ENCODE results near the gene DBX1.
"Not testable (repeated sequence)": the region's sequence is repeated elsewhere in the genome, so short reads cannot be mapped to it uniquely, and the experiment has no call there.

DBX1 gene, protein sequence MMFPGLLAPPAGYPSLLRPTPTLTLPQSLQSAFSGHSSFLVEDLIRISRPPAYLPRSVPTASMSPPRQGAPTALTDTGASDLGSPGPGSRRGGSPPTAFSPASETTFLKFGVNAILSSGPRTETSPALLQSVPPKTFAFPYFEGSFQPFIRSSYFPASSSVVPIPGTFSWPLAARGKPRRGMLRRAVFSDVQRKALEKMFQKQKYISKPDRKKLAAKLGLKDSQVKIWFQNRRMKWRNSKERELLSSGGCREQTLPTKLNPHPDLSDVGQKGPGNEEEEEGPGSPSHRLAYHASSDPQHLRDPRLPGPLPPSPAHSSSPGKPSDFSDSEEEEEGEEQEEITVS

DNA sequence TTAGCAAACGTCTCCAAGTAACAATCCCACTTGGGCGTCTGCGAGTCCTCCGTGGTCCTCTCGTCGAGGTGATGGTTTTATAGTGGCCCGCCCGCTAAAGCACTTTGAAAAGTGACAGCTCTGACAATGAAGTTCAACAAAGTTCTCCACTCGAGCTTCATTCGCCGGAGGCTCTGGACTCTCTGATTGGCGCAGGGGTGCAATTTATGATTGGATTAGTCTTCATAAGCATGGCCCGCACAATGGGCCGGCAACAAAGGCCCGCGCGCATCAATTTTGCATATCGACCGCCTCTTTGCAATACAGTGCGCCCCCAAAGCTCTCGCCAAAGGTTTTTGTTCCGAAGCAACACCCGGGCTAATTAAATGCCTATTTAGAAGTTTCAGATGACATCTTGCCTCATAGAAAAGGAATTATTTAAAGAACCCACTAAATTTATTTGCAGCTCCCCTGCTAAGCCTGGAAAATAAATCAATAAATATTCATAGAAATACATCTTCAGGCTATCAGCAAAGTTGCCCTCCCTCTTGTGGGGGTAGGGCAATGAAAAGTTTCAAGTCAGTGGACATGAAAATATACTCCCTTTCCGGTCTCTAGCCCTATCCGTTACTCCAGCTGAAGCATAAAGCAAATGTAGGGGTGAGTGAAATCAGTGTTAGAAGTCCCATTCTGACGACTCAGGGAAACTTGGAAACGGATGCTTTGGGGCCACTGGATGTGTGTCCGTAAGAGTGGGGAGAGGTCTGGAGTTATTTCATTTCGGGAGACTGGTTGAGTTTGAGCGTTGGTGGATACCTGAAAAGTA is at the start of gene DBX1:
Gene DBX1 (minus strand): TSS at position 51 of the 805 bp plus-strand sequence. CDS start 151 bp downstream, outside the sequence.
- DNase-seq, result peak; percentile 66

DNA sequence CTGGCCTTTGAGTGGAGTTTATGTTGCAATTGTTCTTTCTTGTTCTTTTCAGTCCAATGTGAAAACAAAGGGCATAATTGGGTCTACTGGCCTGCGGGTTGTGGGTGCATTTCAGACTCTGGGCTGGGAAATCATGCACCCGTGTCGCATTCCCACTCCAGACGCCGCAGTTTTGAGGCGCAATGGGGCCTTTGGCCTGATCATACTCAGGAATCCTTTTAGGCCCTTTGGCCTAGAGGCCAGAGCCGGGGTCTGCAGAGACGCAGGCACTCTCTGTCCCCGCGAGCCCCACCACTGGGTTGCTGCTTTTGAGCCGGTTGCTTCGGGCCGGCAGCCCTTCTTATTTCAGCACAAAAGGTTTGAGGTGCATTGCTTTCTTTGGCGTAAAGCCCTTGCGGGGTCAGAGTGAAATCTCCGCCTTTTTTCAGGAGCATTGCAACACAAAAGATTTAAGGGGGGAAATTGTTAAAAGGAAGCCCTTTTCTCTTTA is 48.4 kb upstream of the DBX1 start:
- no peak for DNase-seq

DNA sequence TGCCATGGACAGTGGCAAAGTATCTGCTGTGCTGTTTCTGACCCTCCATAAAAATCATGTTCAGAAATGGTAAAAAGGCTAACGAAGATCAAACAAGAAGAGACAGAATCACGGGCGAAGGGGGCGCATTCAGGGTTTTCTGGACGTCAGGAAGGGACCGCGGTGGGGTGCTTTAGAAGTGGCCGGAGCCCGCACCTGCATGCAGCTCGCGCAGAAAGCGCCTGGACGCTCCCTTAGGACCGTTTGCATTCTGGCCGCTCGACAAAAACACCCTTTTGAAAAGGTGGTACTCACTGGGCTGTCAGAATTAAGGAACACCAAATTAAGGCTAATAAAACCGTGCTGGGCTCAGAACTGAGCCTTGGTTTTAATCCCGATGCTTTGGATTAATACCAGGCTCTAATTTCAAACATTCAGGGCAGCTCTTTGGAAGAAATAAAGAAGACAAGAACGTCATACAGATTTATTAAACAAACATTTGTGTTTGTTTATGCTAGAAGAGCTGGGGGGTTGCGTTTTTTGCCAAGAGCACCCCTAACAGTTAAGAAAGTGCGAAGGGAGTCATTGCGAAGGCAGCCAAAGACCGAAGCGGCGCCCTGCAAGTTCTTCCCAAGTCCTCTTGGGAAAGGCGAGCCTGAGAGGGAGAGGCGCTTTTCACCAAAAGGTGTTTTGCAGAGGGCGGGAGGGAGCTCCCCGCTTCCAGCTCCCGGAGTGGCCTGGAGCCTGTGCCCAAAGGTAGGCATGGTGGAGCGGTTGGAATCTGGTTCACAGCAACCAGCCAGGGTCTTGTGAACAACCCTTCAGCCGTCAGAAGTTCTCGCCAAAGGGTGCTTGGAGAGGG is 47.7 kb upstream of the DBX1 start:
- no peak for DNase-seq

DNA sequence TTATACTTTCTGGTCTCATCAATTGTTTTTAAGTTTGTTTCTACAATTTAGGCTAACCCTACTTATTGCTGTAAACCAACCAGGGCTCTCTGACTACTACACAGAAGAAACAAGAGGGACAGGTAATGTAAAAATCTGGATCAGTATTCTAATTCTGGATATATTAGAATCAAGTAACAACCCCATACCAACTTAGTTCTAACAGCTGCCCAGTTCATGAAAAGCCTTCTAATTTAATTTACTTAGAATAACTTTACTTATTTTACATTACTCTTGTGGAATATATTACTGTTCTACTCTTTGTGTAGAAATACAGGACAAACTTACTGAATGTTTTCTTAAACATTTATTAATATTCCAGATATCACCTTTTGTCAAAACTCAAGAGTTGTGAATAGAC is 45.5 kb upstream of the DBX1 start:
- DNase-seq, result no peak

DNA sequence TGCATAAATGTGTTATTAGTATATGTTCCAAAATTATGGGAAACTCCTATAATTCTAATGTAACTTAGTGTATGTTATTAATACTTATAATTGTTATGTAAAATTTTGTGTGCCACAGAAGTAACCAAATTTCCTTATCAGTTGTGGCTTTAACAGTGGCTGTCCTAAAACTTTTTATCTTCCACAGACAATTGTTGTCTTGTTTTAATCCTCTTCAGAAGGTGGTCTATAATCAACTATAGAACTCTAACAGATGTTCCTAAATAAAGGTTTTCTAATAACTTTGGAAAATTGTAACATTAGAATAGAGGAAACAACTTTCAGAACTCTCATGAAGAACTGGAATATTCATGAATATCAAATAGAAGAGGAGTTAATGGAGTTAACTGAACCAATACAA is 44.4 kb upstream of the DBX1 start:
- DNase-seq, result no peak

DNA sequence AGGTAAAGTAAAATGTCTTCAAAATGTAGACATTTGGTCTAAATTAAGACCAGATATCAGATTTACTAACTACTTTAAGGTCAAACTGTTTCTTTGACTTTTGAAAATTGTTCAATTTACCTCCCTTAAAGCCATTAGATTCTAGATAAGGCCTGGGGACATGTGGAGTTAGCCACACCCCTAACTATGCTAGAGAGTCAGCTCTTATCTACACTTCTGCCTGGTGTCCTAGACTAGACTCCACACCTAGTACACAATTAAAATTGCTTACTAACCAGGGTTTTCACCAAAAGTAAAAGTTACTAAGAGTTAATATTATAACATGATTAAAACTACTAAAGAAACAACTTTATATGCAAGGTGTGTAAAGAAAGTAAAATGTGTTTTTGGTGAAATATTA is 43.6 kb upstream of the DBX1 start:
- DNase-seq, result no peak

DNA sequence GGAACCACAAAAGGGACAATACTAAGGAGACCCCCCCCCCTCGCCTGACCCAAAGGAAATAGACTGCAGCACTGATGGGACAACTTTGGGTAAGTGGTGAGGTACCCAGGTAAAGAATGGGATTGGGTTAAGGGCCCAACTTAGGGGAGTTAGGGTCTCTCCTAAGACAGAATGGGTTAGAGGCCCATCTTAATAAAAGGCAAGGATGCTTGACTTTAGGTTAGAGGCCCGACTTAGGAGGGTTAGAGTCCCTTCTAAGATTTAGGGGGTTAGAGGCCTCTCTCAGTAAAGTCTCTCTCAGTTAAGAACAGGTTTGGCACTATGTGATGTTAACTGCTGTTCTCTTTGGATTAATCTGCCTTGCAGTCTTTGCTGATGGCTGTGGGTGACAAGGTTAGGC is 41.0 kb upstream of the DBX1 start:
- no peak for DNase-seq

DNA sequence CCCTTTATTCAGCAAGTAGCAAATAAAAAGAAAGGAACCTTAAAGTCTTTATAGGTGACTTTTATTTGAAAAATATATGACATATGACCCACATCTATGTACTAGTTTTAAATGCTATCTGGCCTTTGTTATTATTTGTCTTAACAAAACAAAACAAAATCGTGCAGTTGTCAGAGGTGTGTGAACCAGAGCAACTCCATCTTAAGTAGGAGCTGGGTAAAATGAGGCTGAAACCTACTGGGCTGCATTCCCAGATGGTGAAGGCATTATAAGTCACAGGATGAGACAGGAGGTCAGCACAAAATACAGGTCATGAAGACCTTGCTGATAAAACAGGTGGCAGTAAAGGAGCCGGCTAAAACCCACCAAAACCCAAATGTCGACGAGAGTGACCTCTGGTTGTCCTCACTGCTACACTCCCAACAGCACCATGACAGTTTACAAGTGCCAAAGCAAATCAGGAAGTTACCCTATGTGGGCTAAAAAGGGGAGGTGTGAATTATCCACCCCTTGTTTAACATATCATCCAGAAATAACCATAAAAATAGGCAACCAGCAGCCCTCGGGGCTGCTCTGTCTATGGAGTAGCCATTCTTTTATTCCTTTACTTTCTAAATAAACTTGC is 40.2 kb upstream of the DBX1 start:
- not testable (repeated sequence) for DNase-seq

DNA sequence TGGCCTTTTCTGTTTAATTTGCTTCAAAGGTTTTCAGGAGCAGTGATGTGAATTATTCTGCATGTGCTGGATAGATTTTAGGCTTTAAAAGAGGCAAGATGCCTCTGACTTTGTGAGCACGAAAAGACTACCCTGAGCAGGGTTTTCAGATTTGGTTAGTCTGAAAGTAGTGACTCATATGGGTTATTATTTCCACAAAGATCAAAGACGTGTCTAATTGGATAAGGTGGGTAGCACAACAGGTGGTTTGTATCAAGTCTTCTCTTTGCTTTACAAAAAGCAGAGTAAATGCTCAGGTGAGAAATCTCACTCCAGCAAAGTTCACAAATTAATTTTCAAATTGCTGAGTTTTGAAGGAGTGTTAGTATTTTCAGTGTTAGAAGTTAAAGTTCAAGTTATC is 37.6 kb upstream of the DBX1 start:
- peak; percentile 36 for DNase-seq

DNA sequence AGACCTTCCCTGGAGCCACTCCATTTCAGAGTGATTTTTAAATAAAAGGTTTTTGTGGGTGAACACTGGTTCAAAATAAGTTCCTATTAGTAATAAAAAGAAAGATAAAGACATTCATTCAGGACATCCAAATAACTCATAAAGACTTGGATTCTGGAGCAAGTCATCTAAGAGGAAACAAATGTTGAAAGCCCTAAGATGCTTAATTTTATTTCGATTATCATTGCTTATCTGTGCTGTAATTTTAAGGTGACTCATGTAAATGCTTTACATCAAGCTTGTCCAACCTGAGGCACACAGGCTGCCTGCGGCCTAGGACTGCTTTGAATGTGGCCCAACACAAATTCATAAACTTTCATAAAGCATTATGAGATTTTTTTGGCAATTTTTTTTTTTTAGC is 34.2 kb upstream of the DBX1 start:
- no peak for DNase-seq

DNA sequence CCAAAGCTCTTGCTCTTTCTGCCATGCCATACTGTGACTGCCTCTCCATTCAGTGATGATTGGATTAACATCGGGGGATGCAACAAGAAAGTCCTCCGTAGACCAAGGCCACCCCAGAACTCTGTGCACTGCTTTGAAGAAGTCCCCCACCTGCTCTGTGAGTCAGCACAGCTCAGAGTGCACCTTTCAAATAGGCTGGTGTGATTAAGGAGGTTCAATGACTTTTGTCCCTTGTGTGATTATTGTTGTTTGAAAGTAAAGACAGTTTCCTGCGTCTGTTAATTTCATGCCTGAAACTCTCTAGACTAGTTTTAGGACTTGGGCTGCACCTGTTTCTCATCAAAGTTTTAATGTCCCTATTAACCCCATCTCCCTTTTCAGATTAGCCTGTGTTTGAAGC is 33.0 kb upstream of the DBX1 start:
- no peak for DNase-seq

DNA sequence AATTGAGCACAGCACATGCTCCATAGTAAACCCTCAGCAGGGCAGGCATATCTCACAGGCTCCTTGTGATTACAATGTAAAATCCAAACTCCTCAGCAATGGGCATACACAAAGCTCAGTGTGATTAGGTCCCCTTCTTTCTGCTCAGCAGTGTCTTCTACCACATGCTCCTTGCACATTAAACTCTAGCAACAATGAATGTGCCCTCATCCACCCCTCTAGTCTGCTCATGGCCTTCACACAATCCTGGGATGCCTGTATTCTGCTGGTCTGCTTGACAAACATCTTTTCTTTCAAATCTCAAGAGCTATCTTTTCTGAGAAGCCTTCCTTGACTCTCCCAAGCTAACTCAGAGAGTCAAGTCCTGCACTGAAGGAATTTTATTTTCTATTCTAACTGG is 32.4 kb upstream of the DBX1 start:
- DNase-seq, result no peak

DNA sequence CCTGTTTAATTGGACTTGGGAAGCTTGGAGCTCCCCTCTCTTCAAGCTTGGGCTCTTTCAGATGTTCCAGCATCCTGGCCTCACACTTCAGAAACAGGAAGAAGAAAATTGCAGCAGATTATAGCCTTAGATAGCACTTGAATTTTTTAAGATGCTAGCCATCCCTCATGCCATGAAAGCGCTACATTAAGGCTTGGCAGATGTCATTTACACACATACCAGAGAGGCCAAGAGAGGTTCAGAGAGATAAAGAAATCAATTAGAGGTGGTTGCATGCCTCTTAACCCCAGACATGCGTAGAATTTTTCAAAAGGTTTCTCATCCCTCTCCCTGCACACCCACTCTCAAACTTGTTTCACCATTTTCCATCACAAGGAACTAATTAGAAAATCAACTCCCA is 31.9 kb upstream of the DBX1 start:
- no peak for DNase-seq

DNA sequence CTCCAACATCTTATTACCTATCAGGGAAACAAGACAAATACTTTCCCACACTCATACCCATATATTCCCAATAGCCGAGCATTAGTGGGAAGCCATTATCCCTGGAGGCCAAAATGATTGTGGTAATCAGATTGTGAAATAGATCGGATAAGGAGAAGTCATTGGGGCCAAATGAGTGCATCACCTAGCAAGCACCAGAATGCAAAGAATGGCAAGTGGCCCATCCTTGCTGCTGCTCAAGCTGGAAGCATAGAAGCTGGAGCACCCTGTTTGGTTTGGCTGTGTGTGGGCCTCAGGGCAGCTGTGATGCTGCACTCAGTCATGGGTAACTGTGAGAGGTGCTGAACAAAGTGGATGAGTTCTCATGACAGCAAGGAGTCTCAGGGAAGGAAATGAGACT is 18.7 kb upstream of the DBX1 start:
- DNase-seq, result no peak

DNA sequence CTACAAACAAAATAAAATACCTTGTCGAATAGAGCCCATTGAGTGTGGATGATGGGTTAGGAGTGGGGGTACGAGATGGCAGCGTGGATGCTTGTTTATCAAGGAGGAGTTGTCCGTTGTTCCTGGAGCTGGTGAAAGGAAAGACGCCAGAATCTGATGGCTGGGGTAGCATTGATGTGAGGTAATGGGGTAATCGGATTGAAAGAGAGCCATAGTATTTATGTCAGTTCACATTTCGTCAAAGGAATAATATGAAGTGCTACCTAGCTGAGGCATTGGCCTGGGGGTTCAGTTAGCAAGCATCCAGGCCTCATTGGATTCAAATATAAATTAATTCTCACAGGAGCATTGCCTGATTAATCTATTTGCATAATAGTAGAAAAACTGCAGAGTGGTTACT is 16.9 kb upstream of the DBX1 start:
- DNase-seq, result no peak

DNA sequence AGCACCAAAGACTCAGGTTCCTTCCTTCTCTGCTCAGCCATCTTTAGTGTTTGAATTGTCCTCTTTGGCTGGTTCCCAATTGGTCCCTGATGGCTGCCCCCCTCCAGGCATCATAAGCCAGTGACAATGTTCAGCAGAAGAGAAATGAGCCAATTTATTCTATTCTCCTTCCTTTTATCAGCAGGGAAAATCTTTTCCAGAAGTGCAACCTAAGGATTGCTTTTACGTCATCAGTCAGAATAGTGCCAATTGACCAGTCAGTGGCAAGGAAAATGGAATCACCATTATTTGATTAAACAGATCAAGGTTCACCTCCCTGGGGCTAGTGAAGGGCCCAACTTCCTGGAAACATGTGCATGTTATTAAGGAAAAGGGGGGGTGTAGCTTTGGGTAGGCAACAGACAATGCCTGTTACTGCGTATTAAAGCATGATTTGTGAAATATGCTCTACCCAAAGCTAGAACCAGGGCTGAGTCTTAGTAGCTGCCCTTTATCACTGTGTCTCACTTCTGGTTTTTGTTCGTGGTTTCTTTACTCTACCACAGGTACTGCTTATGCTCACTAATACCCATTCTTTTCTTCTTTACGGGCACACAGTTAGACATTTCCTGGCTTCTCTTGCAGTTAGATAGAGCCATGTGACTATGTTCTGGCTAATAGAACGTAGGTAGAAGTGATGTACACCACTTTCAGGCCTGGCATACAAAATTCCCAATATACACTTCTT is 12.6 kb upstream of the DBX1 start:
- DNase-seq, result no peak

DNA sequence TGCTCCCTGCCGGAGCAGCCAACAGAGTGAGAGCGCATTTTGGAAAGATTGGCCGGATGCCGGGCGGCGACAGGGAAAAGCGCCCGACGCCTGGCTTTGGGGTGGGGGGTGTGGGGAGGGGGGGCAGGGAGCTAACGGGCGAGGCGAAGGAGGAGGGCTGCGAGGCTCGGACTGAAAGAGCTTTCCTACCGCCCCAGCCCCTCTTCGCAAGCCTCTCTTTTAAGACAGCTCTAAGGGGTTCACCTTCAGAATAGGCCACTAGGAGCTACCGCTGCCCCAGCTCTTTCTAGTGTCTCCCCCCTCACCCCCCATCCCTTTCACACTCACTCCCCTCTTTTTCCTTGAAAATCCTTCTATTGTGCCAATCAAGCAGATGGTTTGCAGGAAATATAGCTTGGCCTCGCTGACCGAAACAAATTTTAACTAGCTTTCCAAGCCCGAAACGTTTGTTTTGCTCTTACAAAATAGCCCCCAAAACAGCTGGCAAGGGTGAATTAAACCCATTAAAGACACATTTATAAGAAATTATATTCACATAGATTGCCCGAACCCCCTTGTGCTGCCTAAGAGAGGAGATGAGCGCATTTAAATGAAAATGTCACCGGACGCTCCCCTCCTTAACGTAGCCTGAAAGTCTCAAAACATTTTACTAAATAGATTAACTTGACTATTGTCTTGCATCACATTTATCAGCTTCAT is 3.7 kb upstream of the DBX1 start:
- no peak for DNase-seq

DNA sequence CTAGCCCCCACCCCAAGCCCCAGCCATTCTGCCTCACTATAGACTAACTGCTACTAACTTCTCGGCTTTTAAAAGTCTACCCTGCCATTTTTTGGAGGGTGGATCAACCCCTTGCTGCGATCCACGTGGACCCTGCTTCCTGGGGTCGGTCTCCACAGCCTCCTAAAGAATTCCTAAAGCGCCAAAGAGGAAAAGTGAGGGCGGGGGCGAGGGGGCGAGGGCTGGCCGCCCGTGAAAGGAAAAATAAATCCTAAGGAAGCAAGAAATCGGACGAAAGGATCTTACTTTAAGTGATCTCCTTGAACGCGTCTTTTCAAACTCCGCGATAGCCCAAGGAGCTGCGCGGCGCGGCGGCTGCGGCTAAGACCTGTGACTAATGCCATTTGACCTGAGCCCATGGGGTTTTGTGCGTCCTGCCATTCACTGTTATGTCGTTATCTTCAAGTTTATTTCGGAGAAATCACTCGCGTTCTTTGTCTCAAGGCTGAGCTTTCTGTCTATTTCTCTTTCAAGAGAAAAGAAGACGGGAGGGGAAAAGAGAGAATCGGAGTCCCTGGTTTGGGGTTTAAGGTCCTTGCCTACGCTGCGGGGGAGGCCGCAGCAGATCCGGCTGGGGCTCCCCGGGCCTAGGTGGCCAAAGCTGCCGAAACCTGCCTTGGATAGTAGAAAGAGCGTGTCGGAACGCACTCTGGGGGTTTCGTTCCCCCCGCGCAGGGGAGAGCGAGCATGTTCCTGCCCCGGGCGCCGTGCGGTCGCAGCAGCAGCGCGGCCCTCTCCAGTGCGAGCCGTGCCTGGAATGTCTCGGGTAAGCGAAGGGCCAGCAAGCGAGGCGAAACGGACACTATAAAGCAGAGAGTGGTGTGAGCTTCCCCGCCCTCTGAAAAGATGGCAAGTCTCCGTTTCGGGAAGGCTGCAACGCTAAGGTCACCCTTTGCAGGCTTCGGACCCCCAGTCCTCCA is 2.8 kb upstream of the DBX1 start:
- peak; percentile 59 for DNase-seq

DNA sequence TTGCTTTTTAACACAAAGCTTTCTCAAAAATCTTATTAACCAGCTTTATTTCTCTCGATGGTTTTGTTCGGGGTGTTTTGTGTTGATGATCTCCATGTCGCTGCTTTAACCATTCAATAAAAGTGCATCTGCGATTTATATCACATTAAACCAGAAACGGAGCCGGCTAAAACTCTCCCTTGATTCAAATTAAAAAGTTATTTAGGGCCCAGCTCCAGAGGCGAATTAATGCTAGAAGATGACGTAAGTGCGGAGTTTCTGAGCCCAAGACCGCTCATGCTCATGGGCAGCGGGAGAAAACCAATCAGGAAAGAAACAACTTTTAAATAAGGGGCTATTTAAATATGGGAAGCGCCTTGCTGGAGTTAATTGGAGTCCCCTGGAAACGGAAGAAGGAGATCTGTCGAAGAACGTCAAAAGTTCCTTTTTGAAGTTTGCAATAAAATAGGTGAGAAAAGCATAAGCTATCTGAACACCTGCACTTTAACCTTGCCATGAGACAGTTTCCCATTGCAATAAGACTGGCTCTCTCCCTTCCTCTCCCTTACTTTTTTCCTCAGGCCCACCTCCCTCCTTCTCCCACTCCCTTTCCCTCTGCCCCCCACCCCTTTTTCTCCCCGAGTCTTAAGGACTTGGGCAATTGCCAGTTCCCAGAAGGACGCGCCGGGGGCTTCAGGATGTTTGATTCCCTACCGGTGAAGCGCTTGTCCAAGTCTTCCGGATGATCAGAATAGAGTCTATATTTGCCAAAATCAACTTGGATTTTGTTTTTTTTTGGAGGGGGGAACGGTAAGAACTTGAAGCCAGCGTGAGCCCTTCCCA is 1.9 kb upstream of the DBX1 start:
- peak; percentile 36 for DNase-seq

Measured in NCI-H69 (cell line).